Measurements from ENCODE around the gene DNAAF2. TPM values are rescaled to one million over a fixed set of nuclear protein-coding genes. Genes with fewer than 3 reads are reported as not detected.

DNAAF2 gene
- total and polyA plus RNA-seq, 5 experiments from 2014 or later: 6.9 to 16.7 (median 10.1) TPM

DNA sequence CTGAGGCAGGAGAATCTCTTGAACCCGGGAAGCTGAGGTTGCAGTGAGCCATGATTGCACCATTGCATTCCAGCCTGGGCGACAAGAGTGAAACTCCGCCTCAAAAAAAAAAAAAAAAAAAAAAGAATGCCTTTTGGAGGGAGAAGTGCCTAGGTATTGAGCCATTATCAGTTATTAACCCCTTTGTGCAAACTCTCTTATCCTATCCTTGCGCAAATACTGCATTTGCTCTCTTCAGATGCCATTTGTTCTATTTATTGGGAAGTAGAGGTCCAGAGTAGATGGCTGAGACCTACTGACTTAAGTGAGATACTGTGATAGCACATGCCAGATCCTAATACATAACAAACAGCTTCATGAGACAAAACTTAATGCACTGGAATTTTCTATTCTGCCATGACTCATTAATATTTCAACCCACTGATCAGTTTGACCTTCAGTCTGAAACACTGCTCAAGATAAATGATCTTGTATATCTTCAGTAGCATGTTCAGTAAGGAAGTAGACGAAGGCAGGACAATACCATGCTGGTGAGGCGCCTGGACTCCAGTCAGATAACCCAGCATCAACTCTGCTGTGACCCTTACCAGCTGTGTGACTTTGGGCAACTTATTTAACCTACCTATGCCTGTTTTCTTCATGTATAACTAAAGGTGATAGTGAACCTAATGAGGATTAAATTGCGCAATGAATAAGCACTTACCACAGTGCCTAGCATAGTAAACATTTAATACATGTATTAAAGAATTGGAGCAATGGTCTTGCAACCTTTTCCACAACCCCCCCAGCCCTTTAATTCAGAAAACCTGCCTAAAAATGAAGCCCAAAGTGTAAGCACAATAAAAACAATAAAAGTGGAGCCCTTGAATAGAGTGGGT is 5.7 kb upstream of the DNAAF2 start:
- DNase-seq: no peak
- Mint-ChIP-seq H3K9me3 (no peaks in the 10 kb centered on the region), H3K4me3 (no peak overlapping the region), H3K27ac (peak overlapping the region in 8 of 10 donors; percentile 8 to 90 (median 46)), H3K27me3 (no peaks in the 10 kb centered on the region), H3K36me3 (peaks cover 0 to 29% (median 2%) of the 10 kb centered on the region in 3 donors), H3K4me1 (peaks cover 27 to 62% (median 58%) of the 10 kb centered on the region in 4 donors)
- ATAC-seq: no peak
- POLR2A ChIA-PET: interaction anchor here (0.5 to 0.7 kb wide), 2 partner anchors 16 to 62 kb away, joined by 4 to 6 read pairs; no protein-coding TSS in a partner anchor

GRCh38 chr14:49637534-49638078 is 2.6 kb upstream of the DNAAF2 start:
- Mint-ChIP-seq H3K9me3 (no peaks in the 10 kb centered on the region), H3K27me3 (no peaks in the 10 kb centered on the region), H3K27ac (peak overlapping the region in 7 of 10 donors; percentile 38 to 98 (median 63)), H3K36me3 (peaks cover 0 to 32% (median 2%) of the 10 kb centered on the region in 3 donors), H3K4me1 (peaks cover 31 to 71% (median 67%) of the 10 kb centered on the region in 4 donors), H3K4me3 (peak overlapping the region in 5 of 10 donors; percentile 30 to 97 (median 46))
- POLR2A ChIA-PET: interaction anchor here (1.9 kb wide), 1 partner anchor 17 kb away, joined by 4 read pairs; the partner anchor contains the start of genes MGAT2 and RPL36AL
- ATAC-seq: no peak
- no peak for DNase-seq

- Mint-ChIP-seq H3K27me3 (no peaks in the 10 kb centered on the region), H3K36me3 (peaks cover 0 to 32% (median 2%) of the 10 kb centered on the region in 3 donors), H3K4me1 (peaks cover 24 to 70% (median 63%) of the 10 kb centered on the region in 4 donors), H3K27ac (peak overlapping the region; percentile 15 to 99 (median 69)), H3K9me3 (no peaks in the 10 kb centered on the region), H3K4me3 (peak overlapping the region; percentile 9 to 99 (median 70))
- ATAC-seq (no peak), DNase-seq (no peak)
- POLR2A ChIA-PET: interaction anchor here (1.9 kb wide), 1 partner anchor 17 kb away, joined by 4 read pairs; the partner anchor contains the start of genes MGAT2 and RPL36AL
These were observed 1.8 kb upstream of the DNAAF2 start for GRCh38 chr14:49636866-49637265.

- peak; percentile 78 to 82 for ATAC-seq
- peaks cover 0 to 24% (median 2%) of the 10 kb centered on the region in 3 donors for H3K36me3 Mint-ChIP-seq
- H3K4me3 Mint-ChIP-seq: peak overlapping the region; percentile 92 to 99 (median 96)
- no peaks in the 10 kb centered on the region for H3K27me3 Mint-ChIP-seq
- peak overlapping the region; percentile 90 to 98 (median 93) for H3K27ac Mint-ChIP-seq
- no peaks in the 10 kb centered on the region for H3K9me3 Mint-ChIP-seq
- POLR2A ChIA-PET: interaction anchor here (0.9 to 6.3 kb wide), 20 partner anchors 9 to 898 kb away, joined by 3 to 203 read pairs (median 4); partner anchors contain the start of genes KLHDC1, KLHDC2, LRR1 and MGAT2
- peak; percentile 90 to 97 (median 94) for DNase-seq
- H3K4me1 Mint-ChIP-seq: peaks cover 15 to 65% (median 56%) of the 10 kb centered on the region in 4 donors
These were observed 1.2 kb downstream of the DNAAF2 start for GRCh38 chr14:49633640-49634546.

DNA sequence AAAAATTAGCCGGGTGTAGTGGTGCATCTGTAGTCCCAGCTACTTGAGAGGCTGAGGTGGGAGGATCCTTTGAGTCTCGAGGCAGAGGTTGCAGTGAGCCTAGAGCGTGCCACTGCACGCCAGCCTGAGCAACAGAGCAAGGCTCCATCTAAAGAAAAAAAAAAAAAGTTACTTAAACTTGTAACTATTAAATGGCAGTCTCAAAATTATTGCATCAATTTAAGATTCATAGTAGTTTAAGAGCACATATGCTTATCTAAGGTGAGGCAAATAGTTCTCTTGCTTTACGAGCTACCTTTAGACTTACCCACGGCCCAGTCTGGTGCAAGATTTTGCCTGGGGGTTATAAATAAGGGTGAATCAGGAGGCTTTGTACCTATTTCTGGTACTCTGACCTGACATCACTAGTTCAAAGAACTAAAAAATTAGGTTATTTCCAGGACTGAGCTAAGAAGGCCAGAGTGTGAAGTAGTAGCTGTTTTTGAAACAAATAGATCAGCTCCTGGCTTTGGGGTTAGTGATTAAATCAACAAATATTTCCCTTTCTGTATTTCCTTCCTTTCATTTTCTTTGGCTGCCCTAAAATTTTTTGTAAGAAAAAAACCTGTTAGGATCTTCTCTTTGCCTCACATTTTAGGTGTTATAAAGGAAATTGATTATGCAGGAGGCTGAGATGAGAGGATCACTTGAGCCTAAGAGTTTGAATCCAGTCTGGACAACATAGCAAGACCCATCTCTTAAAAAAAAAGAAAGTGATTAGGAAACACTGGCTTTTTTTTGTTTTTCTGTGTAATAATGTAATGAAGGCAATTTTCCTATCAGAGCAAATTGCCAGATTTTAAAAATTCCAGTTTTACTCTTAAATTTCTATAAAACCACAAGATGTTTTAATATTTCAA is 10.9 kb downstream of the DNAAF2 start:
- peak in 1 of 10 donors; percentile 17 for DNase-seq
- Mint-ChIP-seq H3K27me3 (no peaks in the 10 kb centered on the region), H3K9me3 (no peaks in the 10 kb centered on the region), H3K4me3 (peak overlapping the region; percentile 22 to 99 (median 61)), H3K27ac (peak overlapping the region; percentile 43 to 99 (median 77)), H3K36me3 (peaks cover 0 to 20% (median 0%) of the 10 kb centered on the region in 3 donors), H3K4me1 (peaks cover 15 to 65% (median 47%) of the 10 kb centered on the region in 4 donors)
- POLR2A ChIA-PET: interaction anchor here (0.6 to 5.3 kb wide), 7 partner anchors 9 to 269 kb away, joined by 3 to 203 read pairs (median 6); partner anchors contain the start of genes DNAAF2, KLHDC2 and RPS29
- no peak for ATAC-seq

- peak overlapping the region in 9 of 10 donors; percentile 32 to 99 (median 79) for H3K27ac Mint-ChIP-seq
- no peak for DNase-seq
- peak overlapping the region; percentile 19 to 99 (median 61) for H3K4me3 Mint-ChIP-seq
- POLR2A ChIA-PET: interaction anchor here (0.7 to 5.3 kb wide), 5 partner anchors 10 to 691 kb away, joined by 3 to 203 read pairs (median 6); partner anchors contain the start of genes DNAAF2, KLHDC2 and RPS29
- no peak for ATAC-seq
- H3K9me3 Mint-ChIP-seq: no peaks in the 10 kb centered on the region
- peaks cover 18 to 68% (median 50%) of the 10 kb centered on the region in 4 donors for H3K4me1 Mint-ChIP-seq
- H3K27me3 Mint-ChIP-seq: no peaks in the 10 kb centered on the region
- peaks cover 0 to 28% (median 4%) of the 10 kb centered on the region in 3 donors for H3K36me3 Mint-ChIP-seq
These were observed 11.7 kb downstream of the DNAAF2 start for GRCh38 chr14:49623387-49623786.

DNA sequence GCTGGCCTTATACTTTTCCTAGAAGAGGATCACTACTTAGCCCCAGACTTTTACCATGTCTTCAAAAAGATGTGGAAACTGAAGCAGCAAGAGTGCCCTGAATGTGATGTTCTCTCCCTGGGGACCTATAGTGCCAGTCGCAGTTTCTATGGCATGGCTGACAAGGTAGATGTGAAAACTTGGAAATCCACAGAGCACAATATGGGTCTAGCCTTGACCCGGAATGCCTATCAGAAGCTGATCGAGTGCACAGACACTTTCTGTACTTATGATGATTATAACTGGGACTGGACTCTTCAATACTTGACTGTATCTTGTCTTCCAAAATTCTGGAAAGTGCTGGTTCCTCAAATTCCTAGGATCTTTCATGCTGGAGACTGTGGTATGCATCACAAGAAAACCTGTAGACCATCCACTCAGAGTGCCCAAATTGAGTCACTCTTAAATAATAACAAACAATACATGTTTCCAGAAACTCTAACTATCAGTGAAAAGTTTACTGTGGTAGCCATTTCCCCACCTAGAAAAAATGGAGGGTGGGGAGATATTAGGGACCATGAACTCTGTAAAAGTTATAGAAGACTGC is 12.9 kb downstream of the DNAAF2 start:
- Mint-ChIP-seq H3K27me3 (no peaks in the 10 kb centered on the region), H3K4me3 (peak overlapping the region; percentile 93 to 99 (median 98)), H3K4me1 (peaks cover 21 to 70% (median 57%) of the 10 kb centered on the region in 4 donors), H3K9me3 (no peaks in the 10 kb centered on the region), H3K36me3 (peaks cover 0 to 38% (median 6%) of the 10 kb centered on the region in 3 donors), H3K27ac (peak overlapping the region; percentile 87 to 99 (median 94))
- no peak for DNase-seq
- ATAC-seq: no peak
- POLR2A ChIA-PET: interaction anchor here (0.9 to 5.3 kb wide), 6 partner anchors 11 to 240 kb away, joined by 3 to 203 read pairs (median 44); partner anchors contain the start of genes DNAAF2, LRR1 and RPS29

GRCh38 chr14:49621114-49621881 is 13.7 kb downstream of the DNAAF2 start:
- DNase-seq: peak in 5 of 10 donors; percentile 14 to 67 (median 51)
- peaks cover 0 to 42% (median 6%) of the 10 kb centered on the region in 3 donors for H3K36me3 Mint-ChIP-seq

DNA sequence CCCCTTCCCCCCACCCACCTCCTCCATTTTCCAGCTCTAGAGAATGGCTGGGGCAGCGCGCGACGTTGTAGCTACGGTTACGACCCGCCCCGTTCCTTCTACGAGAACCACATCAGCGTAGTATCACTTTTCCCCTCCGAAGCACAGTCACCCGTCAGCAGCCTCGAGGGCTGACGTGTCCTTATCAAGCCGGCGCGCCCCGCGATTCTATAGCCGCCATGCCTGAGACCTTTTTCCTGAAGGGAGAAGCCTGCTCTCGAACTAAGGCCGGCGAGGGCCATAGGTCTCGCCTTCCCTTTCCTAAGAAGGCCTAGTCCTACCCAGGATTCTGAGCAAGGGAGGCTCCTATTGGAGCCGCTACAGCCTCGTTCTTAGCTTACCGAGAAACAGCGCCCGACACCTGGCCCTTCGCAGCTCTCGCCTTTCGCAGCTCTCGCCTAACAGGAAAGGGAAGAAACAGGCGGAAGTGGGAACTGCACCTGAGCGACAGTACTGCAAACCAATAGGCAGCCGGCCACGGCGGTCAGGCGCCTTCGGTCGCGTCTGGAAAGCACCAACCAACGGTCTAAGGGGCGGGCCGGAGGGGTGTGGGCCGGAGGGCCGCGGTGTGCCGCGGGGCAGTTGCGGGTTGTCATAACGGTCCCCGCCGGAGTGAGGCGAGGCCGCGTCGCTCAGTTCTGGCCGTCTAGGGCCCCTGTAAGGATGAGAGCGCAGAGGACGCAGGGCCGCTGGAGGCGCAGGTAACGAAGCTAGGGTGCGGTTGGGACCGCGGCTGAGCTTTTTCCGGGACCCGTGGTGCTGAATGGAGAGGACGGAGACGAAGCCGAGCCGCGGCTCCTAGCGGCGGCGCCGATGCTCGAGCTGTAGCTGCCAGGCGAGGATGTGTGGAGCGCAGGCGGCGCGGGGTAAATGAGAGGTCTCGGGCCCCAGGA is 14.6 kb downstream of the DNAAF2 start, which contains the start of the genes MGAT2 and RPL36AL:
MGAT2 (plus strand) TSS at position 618 of the 932 bp plus-strand sequence. CDS start 470 bp downstream, outside the sequence.
RPL36AL (minus strand) TSS at position 445 of the 932 bp plus-strand sequence. CDS start 1,522 bp downstream, outside the sequence.
- H3K9me3 Mint-ChIP-seq: no peaks in the 10 kb centered on the region
- POLR2A ChIA-PET: interaction anchor here (0.5 to 5.3 kb wide), 31 partner anchors 8 to 1210 kb away, joined by 3 to 203 read pairs (median 6); partner anchors contain the start of genes ARF6, DNAAF2, KLHDC1 and KLHDC2
- H3K27me3 Mint-ChIP-seq: no peaks in the 10 kb centered on the region
- H3K4me3 Mint-ChIP-seq: peak within 1 kb of the TSS; percentile 93 to 99 (median 98)
- H3K4me1 Mint-ChIP-seq: peaks cover 18 to 65% (median 51%) of the 10 kb centered on the region in 4 donors
- ATAC-seq (peak; percentile 84 to 86), DNase-seq (peak; percentile 82 to 98 (median 92))
- peak within 1 kb of the TSS; percentile 97 to 99 (median 99) for H3K27ac Mint-ChIP-seq
- peaks cover 0 to 40% (median 6%) of the 10 kb centered on the region in 3 donors for H3K36me3 Mint-ChIP-seq

More at GRCh38 chr14:49621114-49621881, 13.7 kb downstream of the DNAAF2 start:
- ATAC-seq: peak in 1 of 2 donors; percentile 9
- peaks cover 21 to 68% (median 54%) of the 10 kb centered on the region in 4 donors for H3K4me1 Mint-ChIP-seq
- H3K4me3 Mint-ChIP-seq: peak overlapping the region; percentile 93 to 99 (median 98)
- H3K9me3 Mint-ChIP-seq: no peaks in the 10 kb centered on the region
- no peaks in the 10 kb centered on the region for H3K27me3 Mint-ChIP-seq
- peak overlapping the region; percentile 87 to 99 (median 99) for H3K27ac Mint-ChIP-seq
- POLR2A ChIA-PET: interaction anchor here (0.7 to 5.3 kb wide), 25 partner anchors 7 to 1209 kb away, joined by 3 to 203 read pairs (median 8); partner anchors contain the start of genes ARF6, DNAAF2, KLHDC1 and KLHDC2

All from naive thymus-derived CD8-positive, alpha-beta T cell (primary cell).